Smooth muscle cell of the brain vasculature (primary cell): ENCODE results near the gene MARS1.
"Not testable (repeated sequence)": the region's sequence is repeated elsewhere in the genome, so short reads cannot be mapped to it uniquely, and the experiment has no call there.

Experiments
- DNase-seq: peaks from one replicate; pipeline ENCODE4 v3.0.0-alpha.2; 2012; ENCODE audit warnings: low read depth, low spot score

Gene MARS1

DNA sequence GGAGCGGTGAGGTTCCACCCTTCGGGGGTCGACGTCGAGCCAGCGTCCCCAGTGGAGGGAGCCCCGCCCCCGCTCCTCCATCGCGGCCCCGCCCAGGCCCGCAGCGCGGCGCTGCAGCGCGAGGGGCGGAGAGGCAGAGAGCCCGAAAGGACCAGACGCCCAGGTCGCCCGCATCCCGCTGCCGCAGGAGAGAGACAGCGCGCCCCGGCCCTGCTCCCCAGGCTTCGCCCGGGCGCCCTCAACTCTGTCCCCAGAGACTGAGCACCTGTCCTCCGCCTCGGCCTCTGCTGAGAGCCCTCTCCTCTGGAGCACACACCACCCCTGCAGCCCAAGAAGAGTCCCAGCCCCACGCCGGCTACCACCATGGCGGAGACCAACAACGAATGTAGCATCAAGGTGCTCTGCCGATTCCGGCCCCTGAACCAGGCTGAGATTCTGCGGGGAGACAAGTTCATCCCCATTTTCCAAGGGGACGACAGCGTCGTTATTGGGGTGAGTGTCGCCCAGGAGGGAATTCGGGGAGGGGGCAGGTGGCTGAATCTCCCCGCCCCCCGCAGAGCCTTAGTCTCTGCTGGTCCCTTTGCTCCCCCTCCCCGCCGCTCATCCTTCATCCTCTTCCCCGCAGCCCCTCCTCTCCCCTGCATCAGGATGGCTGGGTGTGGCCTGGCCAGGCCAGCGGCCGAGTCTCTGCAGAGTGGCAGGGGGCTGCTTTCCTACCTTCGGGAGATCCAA is 62.2 kb downstream of the MARS1 start, which contains the start of gene KIF5A:
Gene KIF5A, plus strand, starts transcription at position 136 of the 732 bp plus-strand sequence. Its CDS starts 228 bp downstream, at position 364.
- DNase-seq: no peak

DNA sequence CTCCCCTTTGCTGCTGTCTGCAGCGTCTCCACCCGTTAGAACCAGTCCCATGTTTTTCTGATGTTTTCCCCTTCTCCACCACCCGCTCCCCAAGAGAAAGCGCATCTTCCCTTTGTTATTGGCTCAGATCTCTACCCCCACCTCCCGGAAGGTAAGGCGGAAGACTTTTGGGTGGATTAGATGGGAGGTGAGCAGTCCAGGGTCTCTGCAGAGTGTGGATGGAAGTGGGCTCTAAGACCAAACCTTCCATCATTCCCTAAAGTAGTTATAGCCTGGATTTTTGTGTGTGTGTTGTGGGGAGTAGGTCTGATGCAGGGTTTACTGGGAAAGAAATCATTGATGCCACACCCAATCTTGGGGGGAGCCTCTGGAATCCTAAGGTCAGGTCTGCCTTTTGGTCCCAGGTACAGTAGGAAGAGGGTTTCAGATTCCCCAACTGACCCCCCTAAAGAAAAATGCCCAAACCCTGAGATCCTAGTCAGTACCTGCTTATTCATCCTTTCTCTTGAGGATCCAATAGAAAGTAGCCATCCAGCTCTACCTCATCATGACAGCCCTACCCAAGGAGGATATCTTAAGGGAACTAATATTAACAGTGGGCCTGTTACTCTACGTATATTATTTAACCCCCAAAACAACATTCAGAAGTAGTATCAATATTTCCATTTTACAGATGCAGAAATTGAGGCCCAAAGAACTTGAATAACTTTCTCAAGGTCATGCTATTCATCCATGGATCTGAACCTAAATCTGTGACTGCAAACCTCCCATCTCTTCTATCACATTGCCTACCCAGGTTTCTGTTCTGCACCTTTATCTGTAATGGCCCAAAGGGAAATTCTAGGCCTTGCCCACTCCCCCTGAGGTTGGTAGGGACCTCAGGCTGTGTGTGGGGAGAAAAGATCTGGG is 63.0 kb downstream of the MARS1 start:
- DNase-seq: no peak

DNA sequence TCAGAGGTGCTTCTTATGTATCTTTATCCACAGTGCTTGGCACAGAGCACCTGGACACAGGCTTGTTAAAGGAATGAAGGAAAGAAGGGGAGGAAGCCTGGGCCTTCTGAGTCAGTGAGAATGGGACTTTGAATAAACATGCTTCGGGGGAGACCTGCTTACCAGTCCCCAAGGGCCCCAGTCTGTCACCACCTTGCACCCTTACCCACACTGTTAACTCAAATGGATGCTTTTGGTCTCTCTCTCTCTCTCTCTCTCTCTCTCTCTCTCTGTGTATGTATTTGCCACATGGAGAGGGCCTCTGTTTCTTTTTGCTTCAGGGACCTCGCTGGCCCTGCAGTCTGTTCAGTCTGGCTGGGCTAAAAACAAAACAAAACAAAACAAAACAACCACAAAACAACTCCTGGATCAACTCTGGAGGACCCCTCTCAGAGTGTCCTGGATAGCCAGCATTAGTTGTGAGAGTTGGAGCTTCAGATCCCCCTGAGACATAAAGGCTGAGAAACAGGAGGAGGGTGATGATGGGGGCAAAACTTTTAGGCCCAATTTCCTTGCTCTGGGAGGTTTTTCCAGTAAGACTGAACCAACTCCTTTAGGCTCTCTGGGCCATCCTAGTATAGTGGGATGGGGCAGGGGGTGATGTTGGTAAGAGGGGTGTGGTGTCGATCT is 63.9 kb downstream of the MARS1 start:
- DNase-seq: no peak

DNA sequence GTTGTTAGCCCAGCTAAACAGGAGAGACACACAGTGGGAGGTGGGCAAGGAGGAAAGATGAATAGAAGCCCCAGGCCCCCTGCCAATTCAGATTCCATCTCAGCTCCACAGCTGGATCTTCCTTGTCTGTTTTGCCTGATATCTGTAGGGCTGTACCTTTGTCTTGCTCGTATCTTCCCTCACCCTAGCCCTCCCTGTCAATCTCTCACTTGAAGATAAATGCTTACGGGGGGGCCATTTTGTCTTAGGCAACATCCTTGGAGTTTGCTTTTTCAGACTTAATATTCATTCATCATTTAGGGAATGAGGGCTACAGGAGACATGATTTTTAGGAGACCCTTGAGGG is 64.4 kb downstream of the MARS1 start:
- DNase-seq: no peak

DNA sequence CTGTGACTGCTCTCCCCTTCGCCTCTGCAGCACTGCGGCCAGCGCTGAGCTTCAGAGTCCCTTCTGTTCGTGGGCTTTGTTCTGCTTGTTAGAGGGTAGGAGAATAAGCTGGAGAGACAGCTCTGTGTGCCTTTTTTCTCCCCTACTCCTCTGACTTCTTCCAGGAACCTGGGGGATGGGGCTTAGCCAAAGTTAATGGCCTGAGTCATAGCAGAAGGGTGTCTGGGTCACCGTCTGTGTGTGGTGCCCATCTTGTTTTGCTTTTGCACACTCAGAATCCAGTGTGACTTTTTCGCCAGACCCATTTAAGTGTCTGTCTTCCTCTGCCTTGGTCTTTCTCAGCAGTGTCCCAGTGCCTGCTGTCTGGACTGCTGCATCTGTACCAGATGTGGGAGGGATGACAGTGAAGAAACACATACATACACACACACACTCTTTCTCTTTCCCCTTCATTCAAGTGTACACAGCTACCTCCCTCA is 65.0 kb downstream of the MARS1 start:
- DNase-seq: no peak

DNA sequence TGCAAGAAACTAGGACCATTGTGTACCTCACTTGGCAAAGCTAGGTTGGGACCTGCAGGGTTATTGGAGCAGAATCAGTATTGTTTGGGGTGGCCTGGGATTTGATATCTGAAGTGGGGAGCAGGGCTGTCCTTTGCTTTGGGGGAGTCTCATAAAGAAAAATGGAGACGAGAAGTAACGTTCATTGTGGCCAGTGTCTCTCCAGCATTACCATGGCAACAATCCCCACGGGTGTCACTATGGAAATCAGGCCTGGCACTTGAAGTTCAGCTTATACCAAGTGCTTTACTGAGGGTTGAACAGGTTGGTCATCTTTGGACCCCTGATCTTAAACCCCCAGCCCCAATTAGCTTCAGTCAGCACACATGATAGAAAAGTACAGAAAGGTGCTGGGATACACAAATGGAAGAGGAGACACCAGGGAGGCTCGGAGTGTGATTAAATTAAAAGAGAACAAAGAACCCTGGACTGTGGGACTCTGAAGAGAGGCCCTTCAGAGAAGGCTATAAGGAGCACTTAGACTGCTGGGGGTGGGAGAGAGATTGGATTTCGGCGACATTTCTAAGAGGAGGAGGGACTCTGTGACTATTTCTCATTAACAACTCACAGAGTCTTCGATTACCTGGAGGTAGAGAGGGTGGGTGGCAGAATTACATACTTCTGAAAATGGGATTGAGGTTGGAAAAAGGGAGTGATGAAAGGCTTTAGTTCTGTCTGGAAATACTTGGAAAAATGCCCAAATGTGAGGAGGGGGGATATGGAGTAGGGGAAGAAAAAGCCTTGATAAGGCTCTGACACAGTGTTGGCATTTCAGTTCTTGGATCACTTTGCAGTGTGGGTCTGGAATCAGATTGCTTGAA is 65.7 kb downstream of the MARS1 start:
- no peak for DNase-seq

DNA sequence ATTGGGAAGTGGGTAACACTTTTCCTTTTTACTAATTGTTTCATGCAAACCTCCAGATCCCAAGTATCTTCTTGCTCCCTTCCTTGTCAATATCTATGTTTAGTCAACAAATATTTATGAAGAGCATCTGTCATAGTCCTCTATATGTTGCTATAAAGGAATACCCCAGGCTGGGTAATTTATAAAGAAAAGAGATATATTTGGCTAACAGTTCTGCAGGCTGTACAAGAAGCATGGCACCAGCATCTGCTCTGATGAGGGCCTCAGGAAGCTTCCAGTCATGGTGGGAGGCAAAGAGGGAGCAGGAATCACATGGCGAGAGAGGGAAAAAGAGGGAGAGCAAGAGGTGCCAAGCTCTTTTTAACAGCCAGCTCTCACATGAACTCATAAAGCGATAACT is 66.6 kb downstream of the MARS1 start:
- no peak for DNase-seq

DNA sequence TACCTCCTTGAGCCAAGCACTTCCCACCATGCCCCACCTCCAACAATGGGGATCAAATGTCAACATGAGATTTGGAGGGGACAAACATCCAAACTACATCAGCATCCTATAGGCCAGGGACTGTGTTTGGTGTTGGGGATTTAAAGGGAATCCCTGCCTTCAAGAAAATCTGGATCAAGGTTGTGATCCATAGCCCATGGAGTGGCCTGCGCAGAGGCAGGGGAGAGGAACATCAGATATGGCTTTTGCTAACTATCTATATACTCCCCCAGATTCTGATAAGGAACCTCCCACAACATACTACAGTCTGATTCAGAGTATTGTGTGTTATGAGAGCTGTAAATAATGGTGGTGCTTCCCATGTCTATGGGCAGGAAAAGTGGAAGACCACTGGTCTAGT is 67.0 kb downstream of the MARS1 start:
- DNase-seq: no peak

DNA sequence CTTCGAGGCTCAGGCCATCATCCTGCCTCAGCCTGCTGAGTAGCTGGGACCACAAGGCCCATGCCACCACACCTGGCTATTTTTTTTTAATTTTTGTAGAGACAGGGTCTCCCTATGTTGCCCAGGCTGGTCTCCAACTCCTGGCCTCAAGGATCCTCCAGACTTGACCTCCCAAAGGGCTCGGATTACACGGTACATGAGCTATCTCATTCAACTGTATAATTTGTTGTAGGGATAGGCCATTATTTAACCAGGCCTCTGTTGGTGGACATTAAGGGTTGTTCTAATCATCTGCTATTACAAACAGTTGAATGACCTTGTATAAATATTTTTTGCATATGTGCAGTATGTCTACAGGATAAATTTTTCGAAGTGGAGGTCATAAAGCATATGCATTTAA is 71.0 kb downstream of the MARS1 start:
- DNase-seq: no peak

DNA sequence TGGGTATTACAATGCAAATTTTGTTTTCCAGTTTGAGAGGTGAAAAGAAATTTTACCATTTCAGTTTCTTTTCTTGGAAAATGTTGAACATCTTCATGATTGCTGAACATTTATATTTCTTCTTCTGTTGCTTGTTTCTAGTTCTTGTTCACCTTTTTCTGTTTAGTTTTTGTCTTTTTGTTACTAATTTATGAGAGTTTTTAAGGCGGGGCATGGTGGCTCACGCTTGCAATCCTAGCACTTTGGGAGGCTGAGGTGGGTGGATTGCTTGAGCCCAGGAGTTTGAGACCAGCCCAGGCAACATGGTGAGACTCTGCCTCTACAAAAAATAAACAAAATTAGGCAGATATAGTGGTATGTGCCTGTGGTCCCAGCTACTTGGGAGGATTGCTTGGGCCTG is 72.6 kb downstream of the MARS1 start:
- DNase-seq: no peak

DNA sequence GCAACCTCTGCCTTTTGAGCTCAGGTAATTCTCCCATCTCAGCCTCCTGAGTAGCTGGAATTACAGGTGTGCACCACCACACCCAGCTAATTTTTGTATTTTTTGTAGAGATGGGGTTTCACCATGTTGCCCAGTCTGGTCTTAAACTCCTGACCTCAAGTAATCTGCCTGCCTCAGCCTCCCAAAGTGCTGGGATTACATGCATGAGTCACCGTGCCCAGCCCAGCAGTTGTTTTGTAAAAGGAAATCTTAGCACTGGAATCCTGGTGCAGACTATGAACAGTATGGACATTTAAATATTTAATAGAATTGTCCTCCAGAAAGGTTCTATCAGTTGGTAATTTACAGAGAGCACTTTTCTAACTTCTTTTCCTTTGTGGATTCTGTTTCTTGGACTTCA is 73.2 kb downstream of the MARS1 start:
- not testable (repeated sequence) for DNase-seq

DNA sequence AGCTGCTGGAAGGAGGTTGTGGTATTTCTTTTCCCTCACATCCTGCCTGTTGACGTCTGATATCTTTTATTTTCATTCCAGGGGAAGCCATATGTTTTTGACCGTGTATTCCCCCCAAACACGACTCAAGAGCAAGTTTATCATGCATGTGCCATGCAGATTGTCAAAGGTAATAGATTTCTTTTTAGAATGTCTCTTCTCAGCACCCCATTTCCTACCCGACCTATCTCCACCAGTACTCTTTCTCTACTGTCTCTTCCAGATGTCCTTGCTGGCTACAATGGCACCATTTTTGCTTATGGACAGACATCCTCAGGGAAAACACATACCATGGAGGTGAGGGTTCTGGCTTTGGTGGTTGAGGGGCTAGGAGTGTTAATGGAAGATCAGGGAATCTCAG is 75.5 kb downstream of the MARS1 start:
- DNase-seq: no peak

DNA sequence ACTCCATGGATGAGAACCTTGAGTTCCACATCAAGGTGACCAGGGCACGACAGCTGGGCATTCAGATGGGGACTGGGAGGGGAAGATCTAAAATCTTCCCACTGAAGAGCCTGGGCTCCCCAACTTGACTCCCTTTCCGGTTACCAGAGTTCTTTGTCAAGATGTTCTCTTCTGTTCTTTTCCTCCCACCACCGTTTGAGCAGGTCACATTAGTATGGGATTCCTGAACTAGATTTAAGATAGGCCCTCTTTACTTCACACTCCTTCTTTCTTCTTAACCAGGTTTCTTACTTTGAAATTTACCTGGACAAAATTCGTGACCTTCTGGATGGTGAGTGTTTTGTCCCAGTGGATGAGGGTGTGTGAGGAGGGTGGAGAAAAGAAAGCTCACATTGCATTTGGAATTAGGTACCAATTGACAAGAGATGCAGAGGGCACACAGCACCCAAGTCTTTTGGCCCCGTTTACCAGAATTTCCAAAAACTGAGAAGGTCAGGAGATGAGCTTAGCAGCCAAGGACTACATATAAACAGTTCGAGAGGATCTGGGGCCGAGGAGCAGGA is 76.4 kb downstream of the MARS1 start:
- DNase-seq: no peak
